ENCODE results near the gene MGMT.

MGMT gene

GRCh38 chr10:129784291-129784690 lies 317.2 kb downstream of the MGMT start:
- DNase-seq = no peak

GRCh38 chr10:129784891-129785290 lies 317.9 kb downstream of the MGMT start:
- no peak for DNase-seq

GRCh38 chr10:129785536-129785981 lies 318.5 kb downstream of the MGMT start:
- no peak for DNase-seq

- DNase-seq = no peak
Measured at GRCh38 chr10:129786216-129786615, 319.2 kb downstream of the MGMT start.

- no peak for DNase-seq
Measured at GRCh38 chr10:129787557-129787956, 320.5 kb downstream of the MGMT start.

GRCh38 chr10:129788215-129788614 lies 321.2 kb downstream of the MGMT start:
- no peak for DNase-seq

- DNase-seq = no peak
Measured at GRCh38 chr10:129790715-129791446, 323.8 kb downstream of the MGMT start.

- DNase-seq = no peak
Measured at GRCh38 chr10:129792141-129792540, 325.1 kb downstream of the MGMT start.

GRCh38 chr10:129792864-129793263 lies 325.8 kb downstream of the MGMT start:
- DNase-seq = no peak

GRCh38 chr10:129793479-129793878 lies 326.4 kb downstream of the MGMT start:
- no peak for DNase-seq

- DNase-seq = no peak
Measured at GRCh38 chr10:129793996-129794395, 327.0 kb downstream of the MGMT start.

GRCh38 chr10:129796710-129797420 lies 329.8 kb downstream of the MGMT start:
- DNase-seq = no peak

GRCh38 chr10:129799942-129800341 lies 332.9 kb downstream of the MGMT start:
- DNase-seq = no peak

- no peak for DNase-seq
Measured at GRCh38 chr10:129800796-129801340, 333.8 kb downstream of the MGMT start.

GRCh38 chr10:129807211-129807610 lies 340.2 kb downstream of the MGMT start:
- no peak for DNase-seq

- no peak for DNase-seq
Measured at GRCh38 chr10:129808092-129808983, 341.3 kb downstream of the MGMT start.

- DNase-seq = no peak
Measured at GRCh38 chr10:129809431-129809830, 342.4 kb downstream of the MGMT start.

- no peak for DNase-seq
Measured at GRCh38 chr10:129809841-129810240, 342.8 kb downstream of the MGMT start.

- DNase-seq = no peak
Measured at GRCh38 chr10:129811208-129811607, 344.2 kb downstream of the MGMT start.

GRCh38 chr10:129812398-129812797 lies 345.4 kb downstream of the MGMT start:
- no peak for DNase-seq

GRCh38 chr10:129814681-129815646 lies 347.9 kb downstream of the MGMT start:
- DNase-seq = no peak

Measured in CD4-positive, alpha-beta T cell treated with Interleukin-17A for 1 hour (primary cell).